Endothelial cell of umbilical vein (primary cell): ENCODE data around the gene MYL5. TPM values are rescaled to one million over a fixed set of nuclear protein-coding genes. Genes with fewer than 3 reads are reported as not detected.

Source experiments
- BruUV-seq: library from RNA; stranded (reverse); fragments of 400-500 nt; replicated peaks from 2 replicates; lab custom pipeline; 2021; lab: Mats Ljungman, UMichigan
- CTCF ChIA-PET: fragments of 300-600, 350-600 bp; sonication (Branson Sonifier 250); formaldehyde crosslinking; loops from one replicate; lab custom pipeline; 2021; ENCODE audit warnings: antibody characterized with exemption, inconsistent platforms; lab: Charles Lee
- POLR2A ChIA-PET: fragments of 300-600, 350-600 bp; sonication (Branson Sonifier 250); formaldehyde crosslinking; loops from one replicate; lab custom pipeline; 2021; ENCODE audit warnings: antibody characterized with exemption, inconsistent platforms; lab: Charles Lee
- DNase-seq: peaks from one replicate; pipeline ENCODE4 v3.0.0-alpha.2; 2011; ENCODE audit warnings: low read depth, low spot score
- FAIRE-seq: peaks from 2 replicates; lab custom pipeline; 2011; peaks lifted over from hg19 to GRCh38; lab: Jason Lieb, UNC
- H2AFZ ChIP-seq: 2 replicates; pipeline ENCODE4 v1.6.0; 2012; ENCODE audit warnings: low read depth, low read length, control low read depth, inconsistent platforms
- H3K27ac ChIP-seq: 2 replicates; pipeline ENCODE4 v1.5.1; 2011; ENCODE audit warnings: low read depth, mild to moderate bottlenecking, control low read depth, low read length, moderate library complexity; ENCODE audit not compliant: insufficient read depth
- H3K27me3 ChIP-seq, 2 experiments: 2 replicates each; pipeline versions ENCODE4 v1.6.0 to v1.6.1; 2011; ENCODE audit warnings: low read length in 2 of 2, mixed read lengths in 1 of 2; ENCODE audit not compliant: control insufficient read depth in 2 of 2, insufficient read depth in 2 of 2
- H3K36me3 ChIP-seq, 2 experiments: 2 replicates in 1 of 2; 3 replicates in 1 of 2; pipeline ENCODE4 v1.5.1; 2011; ENCODE audit warnings: low read length in 2 of 2, mild to moderate bottlenecking in 1 of 2, moderate library complexity in 1 of 2; ENCODE audit not compliant: control insufficient read depth in 2 of 2, insufficient read depth in 2 of 2; ENCODE audit errors: extremely low read depth in 1 of 2
- H3K4me1 ChIP-seq: 3 replicates; pipeline ENCODE4 v1.5.1; 2011; ENCODE audit warnings: mild to moderate bottlenecking, low read length; ENCODE audit not compliant: control insufficient read depth, insufficient read depth; ENCODE audit errors: extremely low read depth
- H3K4me2 ChIP-seq: 2 replicates; pipeline ENCODE4 v1.6.1; 2011; ENCODE audit warnings: low read length, control low read depth, mixed read lengths; ENCODE audit not compliant: insufficient read depth
- H3K4me3 ChIP-seq, 3 experiments: fragments of 200-600 bp in 1 of 3; sonication (generic), shearing (Covaris generic) in 1 of 3; replicated peaks in 1 of 3; 2 replicates each; pipeline ENCODE4 v1.5.1; 2011 to 2016; ENCODE audit warnings: control low read depth in 3 of 3, low read length in 3 of 3, mild to moderate bottlenecking in 2 of 3, inconsistent platforms in 1 of 3, low read depth in 1 of 3, moderate library complexity in 1 of 3; ENCODE audit not compliant: insufficient read depth in 1 of 3
- H3K79me2 ChIP-seq: 2 replicates; pipeline ENCODE4 v1.6.0; 2012; ENCODE audit warnings: low read length, inconsistent platforms; ENCODE audit not compliant: control insufficient read depth, insufficient read depth
- H3K9ac ChIP-seq: replicated peaks from 2 replicates; pipeline ENCODE3; 2011; ENCODE audit warnings: low read length, control low read depth; ENCODE audit not compliant: insufficient read depth; ENCODE audit errors: extremely low read depth
- H3K9me1 ChIP-seq: replicated peaks from 3 replicates; pipeline ENCODE4 v1.6.0; 2011; ENCODE audit warnings: mild to moderate bottlenecking, low read length; ENCODE audit not compliant: control insufficient read depth, insufficient read depth; ENCODE audit errors: extremely low read depth
- H3K9me3 ChIP-seq: replicated peaks from 2 replicates; pipeline ENCODE4 v1.5.1; 2012; ENCODE audit warnings: low read length, inconsistent platforms; ENCODE audit not compliant: control insufficient read depth, insufficient read depth
- H4K20me1 ChIP-seq: replicated peaks from 2 replicates; pipeline ENCODE3; 2011; ENCODE audit warnings: mild to moderate bottlenecking, low read length; ENCODE audit not compliant: control insufficient read depth, insufficient read depth; ENCODE audit errors: extremely low read depth
- CTCF ChIP-seq, 2 donors: IDR thresholded peaks; 1 replicate in 1 of 2; 2 replicates in 1 of 2; pipeline ENCODE4 v1.5.1; 2011; ENCODE audit warnings: low read length in 2 of 2, mild to moderate bottlenecking in 2 of 2, moderate library complexity in 2 of 2, control low read depth in 1 of 2, inconsistent platforms in 1 of 2, low read depth in 1 of 2; ENCODE audit not compliant: insufficient read depth in 1 of 2; ENCODE audit errors: extremely low read depth in 1 of 2
- EZH2 ChIP-seq: IDR thresholded peaks from 2 replicates; pipeline ENCODE4 v1.6.1; 2012; ENCODE audit warnings: borderline replicate concordance, low read depth, mild to moderate bottlenecking, moderate library complexity, low read length, inconsistent platforms; ENCODE audit not compliant: severe bottlenecking
- FOS ChIP-seq: IDR thresholded peaks from 2 replicates; pipeline ENCODE4 v1.6.1; 2011; ENCODE audit warnings: mild to moderate bottlenecking, low read length, moderate library complexity, borderline replicate concordance; ENCODE audit not compliant: insufficient read depth
- GATA2 ChIP-seq: IDR thresholded peaks from 2 replicates; pipeline ENCODE4 v1.7.0; 2011; ENCODE audit warnings: low read depth, mild to moderate bottlenecking, moderate library complexity, mixed read lengths, low read length; ENCODE audit not compliant: insufficient read length, insufficient read depth
- JUN ChIP-seq: IDR thresholded peaks from 2 replicates; pipeline ENCODE4 v1.6.1; 2011; ENCODE audit warnings: borderline replicate concordance, low read depth; ENCODE audit not compliant: insufficient read length, insufficient read depth
- MAX ChIP-seq: IDR thresholded peaks from 2 replicates; pipeline ENCODE4 v1.6.1; 2011; ENCODE audit not compliant: insufficient read depth, insufficient read length
- MYC ChIP-seq: IDR thresholded peaks from one replicate; pipeline ENCODE4 v1.6.1; 2011; ENCODE audit warnings: mild to moderate bottlenecking, low read depth, low read length
- POLR2A ChIP-seq: IDR thresholded peaks from 2 replicates; pipeline ENCODE4 v1.6.1; 2012; ENCODE audit warnings: low read depth, mild to moderate bottlenecking, control low read depth, low read length
- POLR2AphosphoS5 ChIP-seq: IDR thresholded peaks from 2 replicates; pipeline ENCODE4 v1.6.1; 2012; ENCODE audit warnings: low read depth, mild to moderate bottlenecking, control low read depth, low read length, moderate library complexity; ENCODE audit not compliant: insufficient read depth
- dilution Hi-C: fragments of 300-500 bp; cut with MboI; formaldehyde crosslinking; loops from one replicate; pipeline ENCODE4 v1.15.0; 2019; ENCODE audit warnings: low sequenced_read_pairs; ENCODE audit not compliant: extremely low pct_ligation_motif_present
- intact Hi-C: fragments of 100-400 bp; cut with micrococcal nuclease; formaldehyde crosslinking; loops from one replicate; pipeline ENCODE4 v1.10.0; 2022
- polyA plus RNA-seq, 4 experiments: library from polyadenylated mRNA; depleted of rRNA in 3 of 4; stranded (reverse) in 3 of 4; unstranded in 1 of 4; fragments of >200 nt; gene quantifications; 2 replicates each; pipeline versions ENCODE4 v1.2.1 to v1.2.3, GENCODE V29; 2011 to 2012; ENCODE audit warnings: missing spikeins in 1 of 4
- total RNA-seq: library from RNA; stranded (reverse); gene quantifications from 2 replicates; pipeline ENCODE4 v1.2.3, GENCODE V29; 2021

The MYL5 gene
- total and polyA plus RNA-seq, 2 donors (not counting 3 experiments of a cell fraction or from before 2014, with no cell fraction given), result 12.3 to 13.4 TPM

GRCh38 chr4:706834-707598 lies 32.7 kb downstream of the MYL5 start:
- Histone ChIP-seq H3K27ac (no peak overlapping the region), H3K9ac (peak overlapping the region; percentile 12), H3K4me2 (peak overlapping the region; percentile 31), H3K9me3 (no peaks in the 10 kb centered on the region), H4K20me1 (peaks cover 6% of the 10 kb centered on the region), H3K4me1 (peaks cover 14% of the 10 kb centered on the region), H3K9me1 (no peaks in the 10 kb centered on the region), H3K27me3 (no peaks in the 10 kb centered on the region), H3K36me3 (peaks cover 2 to 5% of the 10 kb centered on the region in 2 experiments), H3K4me3 (peak overlapping the region in 2 of 3 experiments; percentile 50 to 71), H2AFZ (no peak overlapping the region), H3K79me2 (peaks cover 55% of the 10 kb centered on the region)
- no peak for TF ChIP-seq MYC
- TF ChIP-seq EZH2, result no peak
- TF ChIP-seq CTCF (IDR thresholded peaks at IDR 0.05; ENCODE audit: extremely low read depth in 1 of 2, insufficient read depth in 1 of 2, low read depth in 1 of 2, low read length in 2 of 2), result no peak
- no peak for TF ChIP-seq FOS
- TF ChIP-seq JUN, result no peak
- no peak for TF ChIP-seq POLR2AphosphoS5
- no peak for TF ChIP-seq POLR2A
- no peak for TF ChIP-seq MAX
- no peak for TF ChIP-seq GATA2
- dilution Hi-C loops, result no loop called here
- intact Hi-C loops, result no loop called here
- DNase-seq (no peak), FAIRE-seq (no peak)
- ChIA-PET POLR2A (interaction anchor here (0.7 kb wide), 1 partner anchor 13 kb away, joined by 3 read pairs; no protein-coding TSS in a partner anchor), CTCF (no interaction called here)
- no TSS peak for BruUV-seq
